PFSK-1 (cell line): ENCODE data around the gene LCN15. TPM values are rescaled to one million over a fixed set of nuclear protein-coding genes. Genes with fewer than 3 reads are reported as not detected.
A peak's percentile ranks its signal among the peaks of the same experiment; 100 is the strongest.

Source experiments
- FOXP2 ChIP-seq: optimal IDR thresholded peaks from 2 replicates; pipeline ENCODE3; 2011; ENCODE audit warnings: borderline replicate concordance, control low read depth, inconsistent platforms; ENCODE audit not compliant: insufficient read depth; ENCODE audit errors: extremely low read length, extremely low read depth
- POLR2AphosphoS5 ChIP-seq: IDR thresholded peaks from 2 replicates; pipeline ENCODE4 v1.6.1; 2012; ENCODE audit warnings: low read depth, mild to moderate bottlenecking, control low read depth, low read length, moderate library complexity
- REST ChIP-seq, 2 experiments: IDR thresholded peaks; 2 replicates each; pipeline versions ENCODE4 v1.6.1 to v1.8.0; 2011 to 2012; ENCODE audit warnings: low read depth in 2 of 2, low read length in 2 of 2, control low read depth in 1 of 2, inconsistent platforms in 1 of 2, mild to moderate bottlenecking in 1 of 2, moderate library complexity in 1 of 2; ENCODE audit not compliant: insufficient read depth in 1 of 2
- SIN3A ChIP-seq: IDR thresholded peaks from 2 replicates; pipeline ENCODE4 v1.6.1; 2012; ENCODE audit warnings: mild to moderate bottlenecking, low read length, moderate library complexity, borderline replicate concordance; ENCODE audit not compliant: insufficient read depth
- TAF1 ChIP-seq: IDR thresholded peaks from 2 replicates; pipeline ENCODE4 v1.6.1; 2012; ENCODE audit warnings: low read length, control low read depth, borderline replicate concordance; ENCODE audit not compliant: insufficient read depth
- polyA plus RNA-seq: library from polyadenylated mRNA; unstranded; fragments of >200 nt; gene quantifications from one replicate; pipeline ENCODE4 v1.2.1, GENCODE V29; 2012; ENCODE audit warnings: low read depth, missing spikeins; ENCODE audit not compliant: insufficient read length

Gene LCN15, protein sequence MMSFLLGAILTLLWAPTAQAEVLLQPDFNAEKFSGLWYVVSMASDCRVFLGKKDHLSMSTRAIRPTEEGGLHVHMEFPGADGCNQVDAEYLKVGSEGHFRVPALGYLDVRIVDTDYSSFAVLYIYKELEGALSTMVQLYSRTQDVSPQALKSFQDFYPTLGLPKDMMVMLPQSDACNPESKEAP
- not detected for polyA plus RNA-seq

DNA sequence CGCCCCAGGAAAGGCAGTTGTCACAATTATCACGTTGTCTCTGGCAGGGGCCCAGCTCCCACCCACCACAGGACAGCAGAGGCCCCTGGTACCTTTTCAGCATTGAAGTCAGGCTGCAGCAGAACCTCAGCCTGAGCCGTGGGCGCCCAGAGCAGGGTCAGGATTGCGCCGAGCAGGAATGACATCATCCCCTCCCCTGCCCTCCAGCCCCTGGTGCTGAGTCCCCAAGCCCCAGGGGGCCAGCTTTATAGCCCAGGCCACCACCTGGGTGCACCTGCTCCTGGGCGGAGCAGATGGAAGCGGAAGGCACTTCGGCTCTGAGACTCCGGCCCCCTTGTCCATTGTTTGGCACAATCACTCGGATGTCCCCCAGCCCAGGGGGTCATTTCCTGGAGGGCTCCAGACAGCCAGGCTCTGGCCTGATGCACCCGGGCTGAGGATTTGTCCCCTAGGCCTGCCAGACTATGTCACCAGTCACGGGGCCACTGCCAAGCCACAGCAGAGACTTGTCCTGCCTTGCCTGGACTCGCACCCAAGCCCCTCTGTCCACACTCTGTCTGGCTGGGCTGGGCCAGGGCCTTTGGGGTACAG is at the start of gene LCN15:
Gene LCN15, minus strand, starts transcription at position 218 of the 591 bp plus-strand sequence. Its CDS starts 30 bp downstream, at position 188.
- no peak for TF ChIP-seq POLR2AphosphoS5

DNA sequence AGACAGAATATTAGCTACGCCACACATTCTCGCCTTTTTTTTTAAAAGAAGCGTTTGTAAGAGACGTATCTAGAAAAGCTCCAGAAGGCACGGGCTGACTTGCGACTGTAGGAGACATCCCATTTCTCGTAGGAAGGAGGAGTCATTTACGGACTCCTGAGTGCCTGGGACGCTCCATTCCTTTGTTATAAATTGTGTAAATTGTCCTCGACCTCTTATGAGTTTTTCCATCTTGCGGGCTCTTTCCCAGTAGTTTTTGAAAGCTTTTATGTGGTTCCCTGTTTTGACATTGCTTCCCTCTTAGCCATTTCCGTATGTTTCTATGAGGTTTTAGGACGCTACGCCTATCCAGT is 44.5 kb upstream of the LCN15 start:
- no peak for TF ChIP-seq SIN3A
- TF ChIP-seq FOXP2, result no peak
- TF ChIP-seq REST (IDR thresholded peaks at IDR 0.05; ENCODE audit: insufficient read depth in 1 of 2, low read depth in 2 of 2, low read length in 2 of 2), result no peak
- TF ChIP-seq TAF1, result no peak
- no peak for TF ChIP-seq POLR2AphosphoS5

GRCh38 chr9:136808075-136808805 is 43.9 kb upstream of the LCN15 start:
- TF ChIP-seq FOXP2 (no peak), POLR2AphosphoS5 (no peak), REST (IDR thresholded peaks at IDR 0.05; ENCODE audit: insufficient read depth in 1 of 2, low read depth in 2 of 2, low read length in 2 of 2) (no peak)

DNA sequence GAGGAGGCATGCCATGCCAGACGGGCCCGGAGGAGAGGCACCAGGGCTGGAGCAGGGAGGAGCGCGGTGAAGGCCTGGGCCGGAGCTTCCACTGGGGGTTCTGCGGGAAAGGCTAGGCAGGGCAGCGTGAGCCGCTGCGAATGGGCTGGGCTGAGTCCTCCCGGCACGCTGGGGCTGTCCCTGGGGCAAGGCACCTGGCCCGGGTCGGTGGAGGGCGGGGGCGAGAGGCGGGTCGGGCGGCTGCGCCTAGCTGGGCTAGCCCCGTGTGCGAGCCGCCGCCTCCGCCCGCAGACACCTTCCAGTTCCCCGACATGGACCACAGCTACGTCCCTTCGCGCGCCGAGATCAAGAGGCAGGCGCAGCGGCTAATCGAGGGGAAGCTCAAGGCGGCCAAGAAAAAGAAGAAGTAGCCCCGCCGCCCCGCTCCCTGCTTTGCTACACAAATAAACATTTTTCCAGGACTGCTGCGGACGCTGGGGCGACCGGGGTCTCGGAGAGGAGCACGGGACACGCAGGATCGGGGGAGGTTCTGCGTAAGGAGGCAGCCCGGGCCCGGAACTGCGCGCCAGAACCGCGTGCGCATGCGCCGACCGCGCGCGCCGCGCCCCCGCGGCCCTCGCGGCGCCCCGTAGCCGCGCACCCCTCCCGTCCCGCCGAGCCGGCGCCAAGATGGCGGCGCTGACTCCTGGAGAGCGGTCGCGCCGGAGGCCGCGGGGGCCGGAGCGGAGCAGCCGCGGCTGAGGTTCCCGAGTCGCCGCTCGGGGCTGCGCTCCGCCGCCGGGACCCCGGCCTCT is 43.2 kb upstream of the LCN15 start, which contains the start of gene RABL6:
Gene RABL6, plus strand, starts transcription at position 668 of the 794 bp plus-strand sequence. CDS start 249 bp downstream, outside the sequence.
- TF ChIP-seq TAF1, result peak; percentile 96
- TF ChIP-seq SIN3A, result no peak
- no peak for TF ChIP-seq REST (IDR thresholded peaks at IDR 0.05; ENCODE audit: insufficient read depth in 1 of 2, low read depth in 2 of 2, low read length in 2 of 2)
- TF ChIP-seq FOXP2, result no peak
- TF ChIP-seq POLR2AphosphoS5, result peak; percentile 73; the same call in 1 of the 2 replicates

GRCh38 chr9:136806631-136807201 is 42.4 kb upstream of the LCN15 start:
- TF ChIP-seq FOXP2 (no peak), POLR2AphosphoS5 (no peak), SIN3A (no peak), TAF1 (no peak), REST (IDR thresholded peaks at IDR 0.05; ENCODE audit: insufficient read depth in 1 of 2, low read depth in 2 of 2, low read length in 2 of 2) (no peak)
